ENCODE data around the gene CABYR.

DNA sequence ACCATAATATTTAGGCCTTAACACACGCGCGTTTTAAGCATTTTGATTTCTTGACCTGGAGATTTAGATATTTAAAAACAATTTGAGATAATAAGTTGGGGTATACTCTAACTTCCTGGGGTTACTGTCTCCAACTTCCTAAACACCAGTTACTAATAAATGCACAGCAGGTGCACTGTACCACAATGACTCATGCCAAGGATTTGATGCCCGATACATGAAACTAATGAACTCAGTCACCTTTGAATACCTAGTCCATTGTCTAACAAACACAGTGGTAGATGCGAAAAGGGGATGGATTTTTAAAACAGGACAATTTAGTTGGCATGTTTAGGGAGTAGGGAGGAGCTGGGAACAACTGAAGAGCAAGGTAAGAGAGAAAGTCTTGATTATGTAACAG, 21.2 kb downstream of the CABYR start:
- TF ChIP-seq, protein P1, sequence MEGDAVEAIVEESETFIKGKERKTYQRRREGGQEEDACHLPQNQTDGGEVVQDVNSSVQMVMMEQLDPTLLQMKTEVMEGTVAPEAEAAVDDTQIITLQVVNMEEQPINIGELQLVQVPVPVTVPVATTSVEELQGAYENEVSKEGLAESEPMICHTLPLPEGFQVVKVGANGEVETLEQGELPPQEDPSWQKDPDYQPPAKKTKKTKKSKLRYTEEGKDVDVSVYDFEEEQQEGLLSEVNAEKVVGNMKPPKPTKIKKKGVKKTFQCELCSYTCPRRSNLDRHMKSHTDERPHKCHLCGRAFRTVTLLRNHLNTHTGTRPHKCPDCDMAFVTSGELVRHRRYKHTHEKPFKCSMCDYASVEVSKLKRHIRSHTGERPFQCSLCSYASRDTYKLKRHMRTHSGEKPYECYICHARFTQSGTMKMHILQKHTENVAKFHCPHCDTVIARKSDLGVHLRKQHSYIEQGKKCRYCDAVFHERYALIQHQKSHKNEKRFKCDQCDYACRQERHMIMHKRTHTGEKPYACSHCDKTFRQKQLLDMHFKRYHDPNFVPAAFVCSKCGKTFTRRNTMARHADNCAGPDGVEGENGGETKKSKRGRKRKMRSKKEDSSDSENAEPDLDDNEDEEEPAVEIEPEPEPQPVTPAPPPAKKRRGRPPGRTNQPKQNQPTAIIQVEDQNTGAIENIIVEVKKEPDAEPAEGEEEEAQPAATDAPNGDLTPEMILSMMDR (IDR thresholded peaks at IDR 0.05) = no peak
- TF ChIP-seq POLR2AphosphoS5 (IDR thresholded peaks at IDR 0.05) = no peak
- no peak for TF ChIP-seq EP300 (IDR thresholded peaks at IDR 0.05)
- no peak for TF ChIP-seq POLR2A (IDR thresholded peaks at IDR 0.05)
